Esophagus muscularis mucosa (tissue), 4 donors: Measurements from ENCODE around the gene C1QC.

Source experiments
- CTCF ChIP-seq, 3 experiments: fragments of 200-600 bp in 2 of 3; fragments of 450-650 bp in 1 of 3; sonication (generic) in 2 of 3; IDR thresholded peaks; one replicate each; pipeline ENCODE4 v1.5.1; 2017 to 2019; ENCODE audit warnings: antibody characterized with exemption in 3 of 3, mild to moderate bottlenecking in 2 of 3, moderate library complexity in 1 of 3
- EP300 ChIP-seq: sonication (generic); formaldehyde crosslinking; IDR thresholded peaks from one replicate; pipeline ENCODE4 v1.6.1; 2017; ENCODE audit warnings: antibody characterized with exemption
- POLR2A ChIP-seq: fragments of 450-650 bp; IDR thresholded peaks from one replicate; pipeline ENCODE4 v1.6.1; 2017; ENCODE audit warnings: antibody characterized with exemption, moderate library complexity, mild to moderate bottlenecking, low read depth

GRCh38 chr1:22683547-22683946, 40.1 kb downstream of the C1QC start:
- TF ChIP-seq EP300 (no peak), CTCF (IDR thresholded peaks at IDR 0.05) (no peak), POLR2A (no peak)
